Natural killer cell (primary cell): Measurements from ENCODE around the gene EFCAB7. TPM values are rescaled to one million over a fixed set of nuclear protein-coding genes. Genes with fewer than 3 reads are reported as not detected.
"Not testable (repeated sequence)": the region's sequence is repeated elsewhere in the genome, so short reads cannot be mapped to it uniquely, and the experiment has no call there.

Experiments
- ATAC-seq, 3 donors: fragments of 150-1000 bp in 2 of 3; fragments of 200-7000 bp in 1 of 3; cut with Tn5 transposase; 1 replicate in 1 of 3; 2 replicates in 2 of 3; pipeline ENCODE4 v1.10.0; 2021; ENCODE audit warnings: mild to moderate bottlenecking in 2 of 3, moderate library complexity in 2 of 3
- DNase-seq, 2 donors: peaks; one replicate each; pipeline versions ENCODE4 v3.0.0 to v3.0.0-alpha.2; 2013 to 2021; ENCODE audit warnings: mixed read lengths in 1 of 2
- H3K27ac ChIP-seq: one replicate; pipeline ENCODE4 v1.5.1; 2013; ENCODE audit warnings: mild to moderate bottlenecking, low read length
- H3K27me3 ChIP-seq: one replicate; pipeline ENCODE4 v1.6.1; 2013; ENCODE audit warnings: low read length; ENCODE audit not compliant: control insufficient read depth, insufficient read depth
- H3K36me3 ChIP-seq: one replicate; pipeline ENCODE4 v1.6.1; 2013; ENCODE audit warnings: low read length; ENCODE audit not compliant: control insufficient read depth, insufficient read depth
- H3K4me1 ChIP-seq: one replicate; pipeline ENCODE4 v1.6.1; 2013; ENCODE audit warnings: low read length; ENCODE audit not compliant: control insufficient read depth, insufficient read depth
- H3K4me3 ChIP-seq: one replicate; pipeline ENCODE4 v1.5.1; 2013; ENCODE audit warnings: low read length
- H3K9me3 ChIP-seq: one replicate; pipeline ENCODE4 v1.6.1; 2013; ENCODE audit warnings: low read length; ENCODE audit not compliant: control insufficient read depth, insufficient read depth
- H3K27ac Mint-ChIP-seq, 2 donors: one replicate each; pipeline ENCODE4 v1.8.0; 2022; ENCODE audit warnings: mild to moderate bottlenecking in 2 of 2, mixed read lengths in 2 of 2, moderate library complexity in 1 of 2
- H3K27me3 Mint-ChIP-seq, 2 donors: one replicate each; pipeline ENCODE4 v1.8.0; 2022; ENCODE audit warnings: low read depth in 2 of 2, mixed read lengths in 2 of 2
- H3K36me3 Mint-ChIP-seq: one replicate; pipeline ENCODE4 v1.8.0; 2022; ENCODE audit warnings: mixed read lengths
- H3K4me1 Mint-ChIP-seq, 2 donors: one replicate each; pipeline ENCODE4 v1.8.0; 2022; ENCODE audit warnings: mixed read lengths in 2 of 2
- H3K4me3 Mint-ChIP-seq: one replicate; pipeline ENCODE4 v1.8.0; 2022; ENCODE audit warnings: mild to moderate bottlenecking, moderate library complexity, mixed read lengths
- H3K9me3 Mint-ChIP-seq, 2 donors: one replicate each; pipeline ENCODE4 v1.8.0; 2022; ENCODE audit warnings: mixed read lengths in 2 of 2
- WGBS: methylation state at CpG from one replicate; pipeline ENCODE4 v1.1.7; 2013; ENCODE audit warnings: missing lambda C conversion rate; ENCODE audit not compliant: insufficient coverage; 5-methylcytosine and 5-hydroxymethylcytosine counted together
- intact Hi-C: fragments of 100-400 bp; cut with micrococcal nuclease; formaldehyde crosslinking; loops from one replicate; pipeline ENCODE4 v1.14.2; 2022
- total RNA-seq, 4 donors: library from RNA; stranded (reverse); fragments of 120-200 nt in 1 of 4; gene quantifications; one replicate each; pipeline versions ENCODE4 v1.2.3 to v1.2.4, GENCODE V29; 2013 to 2022
- TF ChIP-seq, protein P1 (sequence below): fragments of 200-600 bp; IDR thresholded peaks from one replicate; pipeline ENCODE4 v1.8.0; 2022; ENCODE audit warnings: antibody characterized with exemption

The EFCAB7 gene
- total RNA-seq, 3 donors from 2014 or later (not counting 1 experiment from before 2014, with no cell fraction given): 5.4 to 7.5 (median 6.0) TPM

GRCh38 chr1:63563745-63564144 is 40.4 kb downstream of the EFCAB7 start:
- Mint-ChIP-seq H3K4me1 (no peaks in the 10 kb centered on the region), H3K4me3 (no peak overlapping the region), H3K27me3 (no peaks in the 10 kb centered on the region), H3K9me3 (no peaks in the 10 kb centered on the region), H3K36me3 (no peaks in the 10 kb centered on the region), H3K27ac (no peak overlapping the region)
- DNase-seq: no peak
- TF ChIP-seq, protein P1, sequence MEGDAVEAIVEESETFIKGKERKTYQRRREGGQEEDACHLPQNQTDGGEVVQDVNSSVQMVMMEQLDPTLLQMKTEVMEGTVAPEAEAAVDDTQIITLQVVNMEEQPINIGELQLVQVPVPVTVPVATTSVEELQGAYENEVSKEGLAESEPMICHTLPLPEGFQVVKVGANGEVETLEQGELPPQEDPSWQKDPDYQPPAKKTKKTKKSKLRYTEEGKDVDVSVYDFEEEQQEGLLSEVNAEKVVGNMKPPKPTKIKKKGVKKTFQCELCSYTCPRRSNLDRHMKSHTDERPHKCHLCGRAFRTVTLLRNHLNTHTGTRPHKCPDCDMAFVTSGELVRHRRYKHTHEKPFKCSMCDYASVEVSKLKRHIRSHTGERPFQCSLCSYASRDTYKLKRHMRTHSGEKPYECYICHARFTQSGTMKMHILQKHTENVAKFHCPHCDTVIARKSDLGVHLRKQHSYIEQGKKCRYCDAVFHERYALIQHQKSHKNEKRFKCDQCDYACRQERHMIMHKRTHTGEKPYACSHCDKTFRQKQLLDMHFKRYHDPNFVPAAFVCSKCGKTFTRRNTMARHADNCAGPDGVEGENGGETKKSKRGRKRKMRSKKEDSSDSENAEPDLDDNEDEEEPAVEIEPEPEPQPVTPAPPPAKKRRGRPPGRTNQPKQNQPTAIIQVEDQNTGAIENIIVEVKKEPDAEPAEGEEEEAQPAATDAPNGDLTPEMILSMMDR: no peak
- Histone ChIP-seq H3K9me3 (no peaks in the 10 kb centered on the region), H3K27ac (no peak overlapping the region), H3K4me3 (no peak overlapping the region), H3K36me3 (no peaks in the 10 kb centered on the region), H3K27me3 (no peaks in the 10 kb centered on the region), H3K4me1 (no peaks in the 10 kb centered on the region)
- no peak for ATAC-seq
- intact Hi-C loops: no loop called here

DNA sequence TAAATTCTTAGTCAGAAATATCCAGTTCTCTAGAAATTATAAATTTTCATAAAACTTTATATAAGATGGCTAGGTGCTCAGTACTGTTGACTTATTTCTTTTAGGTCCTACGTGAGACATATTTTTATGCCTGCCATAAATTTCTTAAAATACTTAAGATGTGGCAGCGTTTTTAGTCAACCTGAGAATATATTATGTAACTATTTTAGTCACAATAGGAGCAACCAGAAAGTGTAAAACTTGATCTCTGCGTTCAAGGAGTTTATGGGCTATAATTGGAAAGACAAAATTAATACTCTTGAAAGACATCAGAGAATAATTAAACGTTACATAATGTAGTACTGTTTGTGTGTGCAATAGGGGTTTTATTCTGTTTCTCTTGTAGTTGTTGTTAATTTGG is 45.7 kb downstream of the EFCAB7 start:
- H3K9me3 ChIP-seq: no peaks in the 10 kb centered on the region
- intact Hi-C loops: no loop called here
- Mint-ChIP-seq H3K9me3 (no peaks in the 10 kb centered on the region), H3K4me3 (no peak overlapping the region), H3K4me1 (no peaks in the 10 kb centered on the region), H3K27me3 (no peaks in the 10 kb centered on the region), H3K27ac (no peak overlapping the region), H3K36me3 (no peaks in the 10 kb centered on the region)
- H3K27me3 ChIP-seq: no peaks in the 10 kb centered on the region
- H3K27ac ChIP-seq: no peak overlapping the region
- DNase-seq: no peak
- TF ChIP-seq, protein P1: no peak
- ATAC-seq: no peak
- no peaks in the 10 kb centered on the region for H3K4me1 ChIP-seq
- no peak overlapping the region for H3K4me3 ChIP-seq
- H3K36me3 ChIP-seq: no peaks in the 10 kb centered on the region
- 88% methylated on average over 2 of the region's 4 CpGs for WGBS

DNA sequence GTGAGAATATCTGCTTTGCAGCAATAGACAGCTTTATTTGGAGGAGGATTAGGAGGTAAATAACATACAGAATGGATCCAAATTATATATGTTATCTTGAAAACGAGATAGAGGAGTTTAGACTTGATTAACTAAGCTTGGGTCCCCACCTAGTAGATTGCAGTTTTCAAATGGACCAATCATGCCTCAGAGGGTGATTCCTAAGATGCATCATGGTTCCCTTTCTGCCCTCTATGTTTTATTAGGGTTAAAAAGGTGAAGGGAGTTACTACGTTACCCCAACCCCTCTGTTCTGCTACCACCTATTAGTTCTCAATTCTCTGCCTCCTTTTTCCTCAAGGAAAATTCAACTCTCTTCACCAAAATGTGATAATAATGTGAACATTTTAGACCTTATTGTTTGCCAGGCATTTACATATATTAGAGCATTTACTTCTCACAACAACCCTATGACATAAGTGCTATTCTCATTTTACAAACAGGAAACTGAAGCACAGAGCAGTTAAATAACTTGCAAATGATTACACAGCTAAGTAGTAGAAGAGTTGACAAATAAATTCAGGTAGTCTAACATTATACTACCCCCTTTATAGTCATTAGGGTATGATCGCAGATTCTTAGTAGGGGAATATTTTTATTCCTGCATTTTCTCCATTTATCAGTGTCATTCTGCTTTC is 46.5 kb downstream of the EFCAB7 start:
- Histone ChIP-seq H3K27me3 (no peaks in the 10 kb centered on the region), H3K36me3 (no peaks in the 10 kb centered on the region), H3K9me3 (no peaks in the 10 kb centered on the region), H3K4me1 (no peaks in the 10 kb centered on the region), H3K27ac (no peak overlapping the region), H3K4me3 (no peak overlapping the region)
- intact Hi-C loops: no loop called here
- Mint-ChIP-seq H3K36me3 (no peaks in the 10 kb centered on the region), H3K9me3 (no peaks in the 10 kb centered on the region), H3K27me3 (no peaks in the 10 kb centered on the region), H3K27ac (no peak overlapping the region), H3K4me1 (no peaks in the 10 kb centered on the region), H3K4me3 (no peak overlapping the region)
- TF ChIP-seq, protein P1: no peak
- no peak for ATAC-seq
- WGBS: 91% methylated on average over 1 of the region's 3 CpGs
- DNase-seq: no peak

GRCh38 chr1:63572686-63573085 is 49.4 kb downstream of the EFCAB7 start:
- DNase-seq, H3K4me3 ChIP-seq, H3K36me3 Mint-ChIP-seq, H3K4me1 ChIP-seq, H3K4me1 Mint-ChIP-seq, ATAC-seq, intact Hi-C loops, H3K27me3 Mint-ChIP-seq, H3K9me3 ChIP-seq, H3K27ac ChIP-seq, H3K27me3 ChIP-seq, H3K4me3 Mint-ChIP-seq, H3K36me3 ChIP-seq, H3K9me3 Mint-ChIP-seq, H3K27ac Mint-ChIP-seq: not testable (repeated sequence)
- WGBS: 92% methylated on average over 7 of the region's 8 CpGs

- H3K4me1 ChIP-seq, H3K4me1 Mint-ChIP-seq, H3K36me3 Mint-ChIP-seq, H3K36me3 ChIP-seq, DNase-seq, H3K27ac Mint-ChIP-seq, H3K27me3 Mint-ChIP-seq, ATAC-seq, H3K9me3 ChIP-seq, H3K27ac ChIP-seq, intact Hi-C loops, H3K4me3 Mint-ChIP-seq, H3K4me3 ChIP-seq, H3K27me3 ChIP-seq, H3K9me3 Mint-ChIP-seq: not testable (repeated sequence)
- WGBS: 100% methylated on average over 1 of the region's 2 CpGs
Observed at GRCh38 chr1:63574203-63574796, 51.0 kb downstream of the EFCAB7 start.
